ENCODE results near the gene LY9. TPM values are rescaled to one million over a fixed set of nuclear protein-coding genes. Genes with fewer than 3 reads are reported as not detected.

LY9 gene
- total and polyA plus RNA-seq, 9 of the 15 experiments (the other 6 are each of a cell fraction or from before 2014, with no cell fraction given): not detected

DNA sequence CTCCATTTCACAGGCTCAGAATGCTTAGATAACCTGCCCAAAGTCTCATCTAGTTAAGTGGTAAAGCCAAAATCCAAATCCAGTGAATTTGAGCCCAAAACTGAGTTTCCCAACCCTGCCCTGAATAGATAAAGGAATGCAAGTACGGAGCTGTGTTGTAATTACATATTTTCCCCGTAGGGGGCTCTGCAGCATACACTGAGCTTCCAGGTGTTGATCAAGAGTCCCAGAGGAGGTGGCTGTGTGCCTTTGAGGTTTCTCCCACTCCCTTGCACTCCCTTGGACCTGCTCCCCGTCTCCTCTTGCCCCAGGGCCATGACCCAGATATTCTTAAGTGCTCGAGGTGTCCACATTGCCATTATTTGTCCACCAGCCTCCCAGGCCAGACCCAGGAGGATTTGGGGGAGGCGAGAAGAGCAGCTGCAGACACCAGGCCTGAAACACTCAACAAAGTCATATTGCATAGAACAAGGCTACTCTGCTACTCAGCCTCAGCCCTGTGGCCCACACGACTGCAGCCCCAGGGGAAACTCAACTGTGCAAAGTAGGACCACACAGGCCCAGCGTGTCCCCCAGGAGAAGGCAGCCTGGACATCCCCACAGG lies 18.4 kb upstream of the LY9 start (continued):
- TF ChIP-seq, protein P1, sequence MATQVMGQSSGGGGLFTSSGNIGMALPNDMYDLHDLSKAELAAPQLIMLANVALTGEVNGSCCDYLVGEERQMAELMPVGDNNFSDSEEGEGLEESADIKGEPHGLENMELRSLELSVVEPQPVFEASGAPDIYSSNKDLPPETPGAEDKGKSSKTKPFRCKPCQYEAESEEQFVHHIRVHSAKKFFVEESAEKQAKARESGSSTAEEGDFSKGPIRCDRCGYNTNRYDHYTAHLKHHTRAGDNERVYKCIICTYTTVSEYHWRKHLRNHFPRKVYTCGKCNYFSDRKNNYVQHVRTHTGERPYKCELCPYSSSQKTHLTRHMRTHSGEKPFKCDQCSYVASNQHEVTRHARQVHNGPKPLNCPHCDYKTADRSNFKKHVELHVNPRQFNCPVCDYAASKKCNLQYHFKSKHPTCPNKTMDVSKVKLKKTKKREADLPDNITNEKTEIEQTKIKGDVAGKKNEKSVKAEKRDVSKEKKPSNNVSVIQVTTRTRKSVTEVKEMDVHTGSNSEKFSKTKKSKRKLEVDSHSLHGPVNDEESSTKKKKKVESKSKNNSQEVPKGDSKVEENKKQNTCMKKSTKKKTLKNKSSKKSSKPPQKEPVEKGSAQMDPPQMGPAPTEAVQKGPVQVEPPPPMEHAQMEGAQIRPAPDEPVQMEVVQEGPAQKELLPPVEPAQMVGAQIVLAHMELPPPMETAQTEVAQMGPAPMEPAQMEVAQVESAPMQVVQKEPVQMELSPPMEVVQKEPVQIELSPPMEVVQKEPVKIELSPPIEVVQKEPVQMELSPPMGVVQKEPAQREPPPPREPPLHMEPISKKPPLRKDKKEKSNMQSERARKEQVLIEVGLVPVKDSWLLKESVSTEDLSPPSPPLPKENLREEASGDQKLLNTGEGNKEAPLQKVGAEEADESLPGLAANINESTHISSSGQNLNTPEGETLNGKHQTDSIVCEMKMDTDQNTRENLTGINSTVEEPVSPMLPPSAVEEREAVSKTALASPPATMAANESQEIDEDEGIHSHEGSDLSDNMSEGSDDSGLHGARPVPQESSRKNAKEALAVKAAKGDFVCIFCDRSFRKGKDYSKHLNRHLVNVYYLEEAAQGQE (IDR thresholded peaks at IDR 0.05; ENCODE audit: borderline replicate concordance): peak; percentile 21; the same call in 1 of the 2 replicates
- TF ChIP-seq, protein P1 (CRISPR knock-in tag; IDR thresholded peaks at IDR 0.05; ENCODE audit: low read depth): no peak
- peak in 1 of 2 experiments; percentile 54; a peak in 2 of 4 replicates for TF ChIP-seq RAD21 (CRISPR knock-in tag; conservative IDR thresholded peaks at IDR 0.05 in 1 of 2, IDR thresholded peaks at IDR 0.05 in 1 of 2)
- no peak for TF ChIP-seq RBM15 (IDR thresholded peaks at IDR 0.05; ENCODE audit: insufficient read depth, low read length)
- TF ChIP-seq, protein P2, sequence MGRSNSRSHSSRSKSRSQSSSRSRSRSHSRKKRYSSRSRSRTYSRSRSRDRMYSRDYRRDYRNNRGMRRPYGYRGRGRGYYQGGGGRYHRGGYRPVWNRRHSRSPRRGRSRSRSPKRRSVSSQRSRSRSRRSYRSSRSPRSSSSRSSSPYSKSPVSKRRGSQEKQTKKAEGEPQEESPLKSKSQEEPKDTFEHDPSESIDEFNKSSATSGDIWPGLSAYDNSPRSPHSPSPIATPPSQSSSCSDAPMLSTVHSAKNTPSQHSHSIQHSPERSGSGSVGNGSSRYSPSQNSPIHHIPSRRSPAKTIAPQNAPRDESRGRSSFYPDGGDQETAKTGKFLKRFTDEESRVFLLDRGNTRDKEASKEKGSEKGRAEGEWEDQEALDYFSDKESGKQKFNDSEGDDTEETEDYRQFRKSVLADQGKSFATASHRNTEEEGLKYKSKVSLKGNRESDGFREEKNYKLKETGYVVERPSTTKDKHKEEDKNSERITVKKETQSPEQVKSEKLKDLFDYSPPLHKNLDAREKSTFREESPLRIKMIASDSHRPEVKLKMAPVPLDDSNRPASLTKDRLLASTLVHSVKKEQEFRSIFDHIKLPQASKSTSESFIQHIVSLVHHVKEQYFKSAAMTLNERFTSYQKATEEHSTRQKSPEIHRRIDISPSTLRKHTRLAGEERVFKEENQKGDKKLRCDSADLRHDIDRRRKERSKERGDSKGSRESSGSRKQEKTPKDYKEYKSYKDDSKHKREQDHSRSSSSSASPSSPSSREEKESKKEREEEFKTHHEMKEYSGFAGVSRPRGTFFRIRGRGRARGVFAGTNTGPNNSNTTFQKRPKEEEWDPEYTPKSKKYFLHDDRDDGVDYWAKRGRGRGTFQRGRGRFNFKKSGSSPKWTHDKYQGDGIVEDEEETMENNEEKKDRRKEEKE (IDR thresholded peaks at IDR 0.05; ENCODE audit: borderline replicate concordance in 1 of 2, control insufficient read depth in 1 of 2, low read depth in 2 of 2, low read length in 1 of 2): no peak
- TF ChIP-seq, protein P3, sequence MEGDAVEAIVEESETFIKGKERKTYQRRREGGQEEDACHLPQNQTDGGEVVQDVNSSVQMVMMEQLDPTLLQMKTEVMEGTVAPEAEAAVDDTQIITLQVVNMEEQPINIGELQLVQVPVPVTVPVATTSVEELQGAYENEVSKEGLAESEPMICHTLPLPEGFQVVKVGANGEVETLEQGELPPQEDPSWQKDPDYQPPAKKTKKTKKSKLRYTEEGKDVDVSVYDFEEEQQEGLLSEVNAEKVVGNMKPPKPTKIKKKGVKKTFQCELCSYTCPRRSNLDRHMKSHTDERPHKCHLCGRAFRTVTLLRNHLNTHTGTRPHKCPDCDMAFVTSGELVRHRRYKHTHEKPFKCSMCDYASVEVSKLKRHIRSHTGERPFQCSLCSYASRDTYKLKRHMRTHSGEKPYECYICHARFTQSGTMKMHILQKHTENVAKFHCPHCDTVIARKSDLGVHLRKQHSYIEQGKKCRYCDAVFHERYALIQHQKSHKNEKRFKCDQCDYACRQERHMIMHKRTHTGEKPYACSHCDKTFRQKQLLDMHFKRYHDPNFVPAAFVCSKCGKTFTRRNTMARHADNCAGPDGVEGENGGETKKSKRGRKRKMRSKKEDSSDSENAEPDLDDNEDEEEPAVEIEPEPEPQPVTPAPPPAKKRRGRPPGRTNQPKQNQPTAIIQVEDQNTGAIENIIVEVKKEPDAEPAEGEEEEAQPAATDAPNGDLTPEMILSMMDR (IDR thresholded peaks at IDR 0.05 in 2 of 3, conservative IDR thresholded peaks at IDR 0.05 in 1 of 3; ENCODE audit: insufficient read depth in 2 of 3, low read depth in 1 of 3, low read length in 3 of 3): peak; percentile 74 to 81 (median 74)
- TF ChIP-seq MTF1 (CRISPR knock-in tag; IDR thresholded peaks at IDR 0.05; ENCODE audit: borderline replicate concordance): no peak
- TF ChIP-seq RBM14 (IDR thresholded peaks at IDR 0.05; ENCODE audit: borderline replicate concordance, insufficient read depth, low read depth, low read length): no peak
- TF ChIP-seq STAT5B (CRISPR knock-in tag; IDR thresholded peaks at IDR 0.05): no peak
- no peak for TF ChIP-seq MAZ (CRISPR knock-in tag; conservative IDR thresholded peaks at IDR 0.05 in 1 of 2, IDR thresholded peaks at IDR 0.05 in 1 of 2)
- no peak for TF ChIP-seq GTF2F1 (IDR thresholded peaks at IDR 0.05; ENCODE audit: low read depth, low read length)

All from K562 (cell line).